CMK (cell line): ENCODE measurements around the gene UNKL.
"Not testable (repeated sequence)": the region's sequence is repeated elsewhere in the genome, so short reads cannot be mapped to it uniquely, and the experiment has no call there.

ENCODE experiments used
- DNase-seq: peaks from one replicate; pipeline ENCODE4 v3.0.0-alpha.2; 2010; ENCODE audit warnings: low read depth

UNKL gene

DNA sequence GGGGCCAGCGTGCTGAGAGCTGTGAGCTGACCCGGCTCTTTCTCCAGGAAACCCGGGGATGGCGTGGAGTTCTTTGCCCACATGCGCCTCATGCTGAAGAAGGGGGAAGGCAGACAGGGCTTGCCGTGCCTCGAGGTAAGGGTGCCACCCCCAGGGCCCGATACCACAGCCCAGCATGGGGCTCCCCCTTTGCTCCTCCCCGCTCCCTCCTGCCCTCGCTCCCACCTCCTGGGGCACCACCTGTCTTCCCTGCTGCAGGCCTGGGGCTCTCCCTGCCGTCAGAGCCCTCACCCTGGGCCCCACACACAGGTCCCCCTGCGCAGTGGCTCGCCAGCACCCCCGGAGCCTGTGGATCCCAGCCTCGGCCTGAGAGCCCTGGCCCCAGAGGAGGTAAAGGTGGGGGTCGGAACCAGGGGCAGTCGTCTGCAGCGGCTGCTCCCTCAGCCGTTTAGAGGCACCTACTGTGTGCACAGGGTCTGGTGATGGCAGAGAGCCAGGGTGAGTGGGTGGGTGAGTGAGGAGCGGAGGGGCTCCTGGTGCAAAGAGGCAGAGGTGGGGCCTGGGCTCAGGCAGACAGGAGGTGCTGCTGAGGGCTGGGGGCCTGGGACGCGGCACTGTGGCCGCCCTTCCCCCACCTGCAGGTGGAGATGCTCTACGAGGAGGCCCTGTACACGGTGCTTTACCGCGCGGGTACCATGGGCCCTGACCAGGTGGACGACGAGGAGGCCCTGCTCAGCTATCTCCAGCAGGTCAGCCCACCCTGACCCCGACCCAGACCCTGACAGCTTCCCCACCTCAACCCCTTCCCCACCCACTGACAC, 75.4 kb downstream of the UNKL start:
- DNase-seq = no peak

DNA sequence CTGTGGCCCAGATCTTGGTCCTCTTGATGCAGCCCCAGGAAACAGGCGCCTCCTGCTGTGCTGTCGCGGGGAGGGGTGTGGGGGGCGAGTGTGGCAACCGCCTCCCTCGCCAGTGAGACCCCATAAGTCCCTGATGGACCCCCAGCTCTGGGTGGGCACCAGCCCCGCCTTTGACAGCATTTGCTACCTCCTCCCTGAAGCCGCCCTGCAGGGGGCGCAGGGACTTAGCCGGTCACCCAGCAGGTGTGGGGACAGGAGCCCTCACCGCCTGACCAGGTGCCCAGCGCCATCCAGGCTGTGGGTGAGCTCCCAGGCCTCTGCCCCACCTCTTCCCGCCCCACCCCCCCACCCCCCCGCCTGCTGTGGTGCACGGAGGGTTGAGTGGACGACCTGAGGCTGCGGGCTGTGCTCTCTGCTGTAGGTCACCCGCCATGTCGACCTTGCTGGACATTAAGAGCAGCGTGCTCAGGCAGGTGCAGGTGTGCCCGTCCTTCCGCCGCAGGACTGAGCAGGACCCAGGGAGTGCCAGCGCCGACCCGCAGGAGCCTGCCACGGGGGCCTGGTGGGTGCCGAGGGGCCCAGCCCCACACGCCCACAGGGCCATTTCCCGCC, 76.3 kb downstream of the UNKL start:
- no peak for DNase-seq

DNA sequence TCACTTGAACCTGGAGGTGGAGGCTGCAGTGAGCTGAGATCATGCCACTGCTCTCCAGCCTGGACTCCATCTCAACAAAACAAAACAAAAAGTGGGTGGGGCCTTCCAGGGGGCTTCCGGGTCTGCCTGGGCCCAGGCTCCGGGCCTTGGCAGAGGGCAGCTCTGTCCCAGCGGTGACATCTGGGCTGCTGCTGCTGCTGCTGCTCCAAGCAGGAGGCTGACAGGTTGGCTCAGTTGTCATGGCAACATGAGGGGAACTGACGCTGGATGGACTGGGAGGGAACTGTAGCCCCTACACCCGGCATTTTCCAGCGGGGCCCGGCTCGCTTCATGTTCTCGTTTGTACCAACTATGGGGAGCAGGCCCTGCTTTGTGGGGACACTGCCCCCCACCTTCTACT, 77.0 kb downstream of the UNKL start:
- DNase-seq = no peak

DNA sequence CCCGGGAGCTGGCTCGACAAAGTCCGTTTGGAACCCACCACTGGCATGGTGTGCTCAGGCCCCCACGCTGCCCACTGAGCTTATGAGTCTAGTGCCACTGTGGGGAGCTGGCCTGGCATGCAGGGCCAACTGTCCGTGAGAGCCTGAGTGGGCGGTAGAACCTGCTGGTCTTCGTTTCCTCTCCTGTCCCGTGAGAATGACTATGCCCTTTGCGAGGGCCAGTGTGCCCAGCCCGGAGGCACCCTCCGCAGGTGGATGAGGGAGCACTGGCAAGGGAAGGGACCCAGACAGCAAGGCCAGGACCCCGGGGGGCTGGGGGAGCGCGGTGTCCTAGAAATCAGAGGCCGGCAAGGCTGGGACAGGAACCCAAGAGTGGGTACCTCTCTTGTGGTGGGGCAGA, 77.9 kb downstream of the UNKL start:
- no peak for DNase-seq

DNA sequence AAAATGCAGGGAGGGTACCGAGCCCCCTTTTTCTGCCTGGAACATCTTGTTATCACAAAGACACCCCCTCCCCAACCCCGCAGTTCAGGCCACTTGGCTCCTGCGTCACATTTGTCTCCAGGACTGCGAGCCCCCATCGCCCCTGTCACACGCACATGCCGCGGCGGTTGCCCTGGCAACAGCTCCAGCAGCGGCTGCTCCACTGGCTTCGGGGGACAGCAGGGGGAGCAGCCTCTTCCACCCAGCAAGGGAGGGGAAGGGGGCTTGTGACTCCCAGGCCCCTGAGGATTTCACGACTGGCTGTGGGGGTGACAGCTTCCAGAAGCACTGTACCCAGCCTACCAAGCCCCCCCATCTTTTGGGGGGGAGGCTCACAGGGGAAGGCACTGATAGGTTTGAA, 78.5 kb downstream of the UNKL start:
- DNase-seq = no peak

DNA sequence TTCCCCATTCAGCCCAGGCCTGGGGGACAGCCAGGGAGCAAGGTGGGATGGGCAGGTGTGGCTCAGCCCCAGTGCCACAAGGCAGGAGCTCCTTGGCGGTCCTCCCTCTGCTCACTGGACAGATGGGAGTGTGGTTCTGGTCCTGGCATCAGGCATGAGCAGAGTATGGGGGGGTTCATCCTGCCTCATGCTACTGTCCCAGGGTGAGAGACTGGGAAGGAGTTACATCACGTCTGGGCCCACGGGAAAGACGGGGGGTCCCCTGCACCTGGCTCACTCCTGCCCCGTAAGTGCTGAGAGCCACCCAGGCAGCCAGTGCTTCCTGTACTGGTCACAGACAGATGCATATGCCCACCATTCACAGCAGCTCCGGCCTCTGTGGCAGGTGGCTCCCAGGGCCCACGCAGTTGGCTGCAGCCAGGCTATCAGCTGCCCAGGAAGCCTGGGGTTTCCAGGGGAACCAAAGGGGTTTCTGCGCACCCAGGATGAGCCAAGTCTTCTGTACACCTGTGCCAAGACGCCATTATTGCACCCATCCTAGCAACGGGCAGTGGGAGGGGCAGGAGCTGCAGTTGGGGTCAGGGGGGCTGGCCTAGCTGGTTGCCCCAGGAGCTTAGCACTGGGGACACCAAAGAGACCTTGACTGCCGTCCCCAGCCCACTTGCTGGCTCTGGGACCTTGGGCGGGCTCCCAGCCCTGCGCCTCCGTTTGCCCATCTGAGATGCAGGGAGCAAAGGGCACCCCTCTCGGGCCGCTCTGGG, 79.1 kb downstream of the UNKL start:
- no peak for DNase-seq

DNA sequence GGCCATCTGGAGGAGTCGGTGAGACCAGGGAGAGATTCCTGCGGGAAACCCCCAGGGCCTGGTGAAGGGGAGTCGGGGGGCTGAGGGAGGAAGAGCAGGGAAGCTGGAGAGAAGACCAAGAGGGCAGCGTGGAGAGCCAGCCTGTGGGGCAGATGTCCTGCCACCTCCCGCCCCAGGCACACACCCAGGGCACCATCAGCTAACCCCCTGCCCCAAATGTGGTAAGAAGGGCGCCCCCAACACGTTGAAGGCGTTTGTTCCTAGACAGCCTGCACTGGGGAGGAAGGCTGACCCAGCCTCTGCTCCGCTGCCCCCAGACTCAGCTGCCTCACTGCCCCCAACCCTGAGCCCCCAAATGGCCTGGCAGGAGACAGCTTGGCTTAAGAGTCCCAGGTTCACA, 79.8 kb downstream of the UNKL start:
- no peak for DNase-seq

DNA sequence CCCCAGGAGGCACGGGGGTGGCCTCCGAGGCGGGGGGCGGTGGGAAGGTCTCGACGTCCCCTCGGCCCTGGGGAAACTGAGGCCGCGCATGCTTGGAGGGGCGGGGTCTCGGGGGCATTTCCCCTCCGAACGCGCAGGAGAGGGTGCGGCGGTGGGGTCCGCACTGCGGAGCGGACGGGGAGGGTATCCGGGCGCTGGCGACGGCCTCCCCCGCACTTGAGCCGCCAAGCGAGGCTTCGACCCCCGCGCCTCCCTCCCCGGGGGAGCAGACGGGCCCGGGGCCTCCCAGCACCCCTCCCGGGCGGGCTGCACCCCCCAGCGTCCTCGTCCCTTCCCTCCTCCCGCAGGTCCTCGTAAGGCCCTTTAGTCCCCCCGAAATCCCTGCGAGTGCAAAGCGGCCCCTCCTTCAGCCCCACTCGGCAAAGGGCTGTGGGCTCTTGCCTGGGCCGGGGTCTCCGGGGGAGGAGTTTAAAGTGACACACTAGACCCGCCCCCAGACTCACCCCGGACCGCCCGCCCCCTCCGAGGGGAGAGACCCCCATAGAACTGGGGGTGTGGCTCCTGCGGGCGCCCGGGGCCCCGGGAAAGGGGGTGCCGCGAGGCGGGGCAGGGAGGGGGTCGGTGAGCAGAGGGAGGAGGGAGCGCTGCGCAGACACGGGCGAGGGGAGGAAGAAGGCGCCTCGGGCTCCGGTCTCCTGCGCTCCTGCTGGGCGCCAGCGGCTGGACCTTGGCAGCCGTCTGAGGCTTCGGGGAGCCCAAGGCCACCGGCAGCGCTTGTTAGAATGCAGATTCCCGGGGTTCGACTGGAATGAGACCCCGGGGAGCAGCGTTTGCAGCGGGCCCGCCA, 80.4 kb downstream of the UNKL start:
- no peak for DNase-seq

DNA sequence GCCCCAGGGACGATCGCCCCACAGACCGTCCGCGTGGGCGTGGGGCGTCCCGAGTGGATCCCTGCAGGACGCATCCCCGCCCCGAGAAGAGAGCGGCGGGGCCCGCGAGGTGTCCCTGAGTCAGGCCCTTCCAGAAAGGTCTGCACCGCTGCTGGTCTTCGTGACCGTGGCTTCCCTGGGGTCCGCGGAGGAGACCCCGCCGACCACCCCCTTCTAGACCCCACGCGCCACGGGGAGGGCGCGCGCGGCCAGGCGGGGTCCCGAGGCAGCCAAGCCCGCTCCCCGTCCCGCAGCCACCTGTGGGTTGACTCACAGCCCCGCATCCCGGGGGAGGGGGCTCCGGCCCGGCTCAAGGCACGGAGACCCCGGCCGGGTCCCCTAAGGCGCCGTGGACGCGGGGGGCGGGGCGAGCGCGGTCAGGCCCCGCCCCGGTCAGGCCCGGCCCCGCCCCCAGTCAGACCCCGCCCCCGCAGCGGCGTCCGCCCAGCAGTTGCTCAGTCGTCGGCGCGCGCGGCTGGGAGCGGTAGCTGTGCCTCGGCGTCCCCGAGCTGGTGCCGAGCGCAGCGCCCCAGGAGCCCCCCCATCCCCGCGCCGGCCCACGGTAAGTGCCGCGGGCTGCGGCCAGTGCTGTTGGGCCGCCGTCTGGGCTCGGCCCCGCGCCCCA, 81.2 kb downstream of the UNKL start, which contains the start of gene BAIAP3:
Gene BAIAP3, plus strand, starts transcription at position 497 of the 664 bp plus-strand sequence. CDS start 4,905 bp downstream, outside the sequence.
- DNase-seq = no peak

DNA sequence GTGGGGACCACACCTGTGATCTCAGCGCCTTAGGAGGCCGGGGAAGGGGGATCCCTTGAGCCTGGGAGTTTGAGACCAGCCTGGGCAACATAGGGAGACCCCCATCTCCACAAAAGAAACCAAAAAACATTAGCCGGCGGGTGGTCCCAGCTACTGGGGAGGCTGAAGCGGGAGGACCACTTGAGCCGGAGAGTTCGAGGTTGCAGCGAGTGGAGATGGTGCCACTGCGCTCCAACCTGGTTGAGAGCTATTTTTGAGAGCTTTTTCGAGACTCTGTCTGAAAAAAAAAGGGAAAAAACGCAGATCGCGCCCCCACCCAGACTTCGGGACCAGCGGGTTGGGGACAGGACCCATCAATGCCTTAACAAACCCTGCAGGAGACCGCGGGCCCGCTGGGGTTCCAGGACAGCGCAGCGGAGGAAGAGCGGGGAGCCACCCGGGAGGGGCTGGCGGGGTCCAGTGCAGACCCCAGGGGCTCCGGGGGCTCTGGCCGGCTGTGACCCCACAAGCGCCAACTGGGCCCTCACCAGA, 81.8 kb downstream of the UNKL start:
- DNase-seq = no peak

DNA sequence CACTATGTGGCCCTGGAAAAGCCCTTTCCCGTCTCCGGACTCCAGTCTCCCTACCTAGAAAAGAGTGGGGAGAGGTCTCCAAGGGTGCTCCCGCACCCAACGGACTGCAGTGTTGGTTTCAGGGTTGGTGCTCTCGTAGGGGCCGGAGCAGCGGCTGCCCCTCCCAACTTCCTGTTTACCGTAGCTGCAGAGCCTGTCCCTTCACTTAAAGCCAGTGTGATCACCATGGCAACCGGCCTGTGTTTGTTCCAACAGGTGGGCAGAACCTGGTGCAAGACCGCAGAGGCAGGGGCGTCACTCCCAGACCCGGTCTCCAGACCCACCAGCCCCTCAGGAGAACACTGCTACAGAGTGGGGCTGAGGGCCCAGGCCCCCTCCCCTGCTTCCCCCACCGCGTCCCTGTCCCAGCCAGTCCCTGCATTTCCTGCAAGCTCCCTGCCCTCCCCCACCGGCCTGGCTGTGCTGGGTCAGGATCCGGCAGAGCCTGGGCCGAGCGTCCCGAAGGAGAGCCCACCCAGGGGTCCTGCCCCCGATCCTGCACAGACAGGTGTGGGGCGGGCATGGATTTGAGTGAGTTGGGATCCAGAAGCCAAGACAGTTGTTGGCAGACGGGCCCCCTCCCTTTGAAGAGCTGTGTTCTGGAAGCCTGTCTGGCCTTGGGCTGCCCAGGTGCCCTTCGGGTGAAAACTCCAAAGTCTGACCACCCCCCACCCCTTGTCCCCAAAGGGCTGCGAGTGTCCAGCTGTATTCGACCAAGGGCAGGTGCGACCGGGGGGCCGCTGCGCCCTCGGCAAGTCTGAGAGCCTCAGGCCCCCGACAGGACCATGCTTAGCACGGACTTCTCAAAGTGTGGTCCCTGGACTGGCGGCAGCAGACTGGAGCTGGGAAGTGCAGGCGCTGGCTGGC, 82.5 kb downstream of the UNKL start:
- no peak for DNase-seq

DNA sequence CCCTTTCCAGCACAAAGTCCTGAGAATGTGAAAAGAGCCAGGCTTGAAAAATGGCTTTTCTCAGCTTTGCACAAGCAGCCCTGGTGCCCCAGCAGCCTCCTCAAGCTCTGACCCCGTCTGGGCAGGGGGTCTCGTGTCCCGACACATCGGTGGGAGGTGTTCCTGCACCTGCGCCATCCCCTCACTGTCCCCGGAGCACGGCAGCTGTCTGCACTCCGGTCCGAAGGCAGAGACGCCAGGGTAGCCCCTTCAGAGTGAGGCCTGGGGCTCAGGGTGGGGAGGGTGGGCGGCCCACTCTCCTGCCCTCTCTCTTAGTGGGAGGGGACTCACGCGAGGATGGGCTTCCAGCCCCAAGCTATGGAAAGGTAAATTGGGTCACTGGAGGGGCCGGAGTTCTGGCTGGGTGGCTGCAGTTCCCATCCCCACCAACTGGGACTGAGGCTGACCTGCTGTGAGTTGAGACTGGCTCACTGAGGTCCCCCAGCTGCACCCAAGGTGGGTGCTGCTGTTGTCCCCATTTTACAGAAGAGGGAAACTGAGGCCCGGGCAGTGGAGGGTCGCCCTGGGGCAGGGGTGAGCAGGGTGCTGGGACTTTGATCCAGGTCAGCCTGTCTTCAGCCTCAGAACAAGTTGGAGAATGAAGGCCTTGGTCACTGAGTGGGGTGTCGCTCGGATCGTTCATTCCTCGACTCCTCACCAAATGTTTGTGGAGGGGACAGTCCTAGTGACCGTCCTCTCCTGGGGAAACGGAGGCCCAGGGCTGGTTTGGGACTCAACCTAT, 83.4 kb downstream of the UNKL start:
- DNase-seq = no peak

DNA sequence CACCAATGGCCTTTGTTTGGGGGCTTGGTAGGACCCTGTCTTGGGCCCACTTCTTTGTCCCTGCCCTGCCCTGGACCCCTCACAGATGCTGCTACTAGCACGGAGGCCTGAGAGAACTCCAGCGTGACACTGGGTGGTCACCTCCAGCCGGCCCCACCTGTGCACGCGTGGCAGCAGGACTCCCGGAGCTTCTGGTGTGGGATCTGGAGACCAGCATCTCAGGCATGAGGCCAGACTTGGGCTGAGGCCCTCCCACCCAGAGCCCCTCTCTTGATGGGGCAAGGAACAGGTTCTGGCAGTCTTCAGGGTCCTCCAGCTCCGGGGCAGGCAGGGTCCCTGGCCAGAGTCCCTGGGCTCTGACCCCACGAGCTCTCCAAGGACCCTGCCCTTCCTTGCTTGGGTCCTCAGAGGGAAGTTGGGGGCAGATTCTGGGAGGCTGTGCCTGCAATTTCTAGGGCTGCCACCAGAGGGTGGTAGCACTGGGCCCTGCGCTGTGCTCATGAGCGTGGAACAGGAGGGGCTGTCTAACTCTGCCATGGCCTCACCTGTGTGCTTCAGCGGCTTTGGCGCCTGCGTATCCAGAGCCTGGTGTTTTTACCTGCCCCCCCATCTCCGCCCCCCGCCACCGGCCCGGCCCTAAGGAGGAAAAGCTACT, 84.1 kb downstream of the UNKL start:
- DNase-seq = no peak

DNA sequence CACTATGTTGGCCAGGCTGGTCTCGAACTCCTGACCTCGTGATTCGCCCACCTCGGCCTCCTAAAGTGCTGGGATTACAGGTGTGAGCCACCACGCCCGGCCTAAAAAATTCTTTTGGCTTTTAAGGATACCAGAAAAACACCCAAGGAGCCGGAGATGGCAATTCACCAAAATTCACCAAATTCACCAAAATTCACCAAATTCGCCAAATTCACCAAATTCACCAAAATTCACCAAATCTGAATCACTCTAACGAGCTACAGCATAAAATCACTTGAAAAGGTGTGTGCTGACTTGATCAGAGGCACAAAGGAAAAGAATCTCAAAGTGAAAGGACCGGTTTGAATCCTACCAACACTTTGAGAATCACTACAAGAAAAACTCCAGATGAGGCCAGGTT, 85.5 kb downstream of the UNKL start:
- not testable (repeated sequence) for DNase-seq

DNA sequence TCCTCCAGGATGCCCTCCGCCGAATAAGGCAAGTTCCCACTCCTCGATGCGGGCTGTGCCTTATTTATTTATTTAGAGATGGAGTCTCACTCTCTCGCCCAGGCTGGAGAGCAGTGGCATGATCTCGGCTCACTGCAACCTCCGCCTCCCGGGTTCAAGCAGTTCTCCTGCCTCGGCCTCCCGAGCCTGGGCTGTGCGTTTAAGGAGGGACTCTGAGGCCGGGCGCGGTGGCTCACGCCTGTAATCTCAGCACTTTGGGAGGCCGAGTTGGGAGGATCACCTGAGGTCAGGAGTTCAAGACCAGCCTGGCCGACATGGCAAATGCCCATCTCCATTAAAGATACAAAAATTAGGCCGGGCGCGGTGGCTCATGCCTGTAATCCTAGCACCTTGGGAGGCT, 86.4 kb downstream of the UNKL start:
- not testable (repeated sequence) for DNase-seq

DNA sequence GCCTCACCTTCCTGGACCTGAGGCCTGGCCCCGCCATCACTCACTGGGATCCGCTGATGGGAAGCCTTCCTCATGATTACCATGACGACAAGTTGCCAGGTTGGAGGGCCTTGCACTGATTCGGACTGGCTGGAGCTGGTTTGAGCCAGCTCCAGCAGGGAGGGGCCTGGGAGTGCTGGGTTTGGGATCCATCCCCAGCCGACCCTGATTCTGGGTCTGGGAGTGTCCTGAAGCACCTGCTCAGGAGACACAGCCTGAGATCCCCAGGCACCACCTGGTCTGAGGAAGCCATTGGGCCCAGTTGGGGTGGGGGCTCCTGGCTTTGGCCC, 86.9 kb downstream of the UNKL start:
- DNase-seq = no peak

DNA sequence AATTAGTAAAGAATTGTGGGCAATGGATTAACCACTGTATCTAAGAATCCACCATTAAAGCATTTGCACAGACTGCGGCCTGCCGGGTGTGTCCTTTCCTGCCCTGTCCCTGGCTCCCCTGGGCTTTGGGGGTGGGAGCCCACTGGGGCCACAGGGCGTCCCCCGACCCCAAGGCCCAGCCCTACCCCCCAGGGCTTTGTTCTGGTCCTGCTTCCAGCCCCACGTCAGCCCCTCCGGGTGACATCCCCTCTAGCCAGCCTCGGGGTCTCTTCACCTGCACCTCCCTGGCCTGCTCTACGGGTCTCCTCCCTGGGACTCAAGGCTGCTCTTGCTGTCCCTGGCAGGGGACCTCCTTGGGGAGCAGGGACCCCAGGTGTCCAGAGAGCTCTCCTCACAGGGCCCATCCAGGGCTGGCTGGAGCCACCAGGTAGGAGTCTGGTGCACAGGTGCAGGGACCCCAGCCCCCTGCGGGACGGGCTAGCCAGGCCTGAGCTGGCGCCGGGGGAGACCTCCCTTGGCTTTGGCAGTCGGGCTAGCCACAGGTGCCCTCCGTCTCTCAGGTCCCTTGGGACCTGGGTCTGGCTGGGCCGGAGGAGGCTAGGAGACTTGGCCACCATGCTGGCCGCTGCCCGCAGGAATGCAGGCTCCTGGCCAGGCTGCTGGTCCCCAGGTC, 87.4 kb downstream of the UNKL start:
- no peak for DNase-seq

DNA sequence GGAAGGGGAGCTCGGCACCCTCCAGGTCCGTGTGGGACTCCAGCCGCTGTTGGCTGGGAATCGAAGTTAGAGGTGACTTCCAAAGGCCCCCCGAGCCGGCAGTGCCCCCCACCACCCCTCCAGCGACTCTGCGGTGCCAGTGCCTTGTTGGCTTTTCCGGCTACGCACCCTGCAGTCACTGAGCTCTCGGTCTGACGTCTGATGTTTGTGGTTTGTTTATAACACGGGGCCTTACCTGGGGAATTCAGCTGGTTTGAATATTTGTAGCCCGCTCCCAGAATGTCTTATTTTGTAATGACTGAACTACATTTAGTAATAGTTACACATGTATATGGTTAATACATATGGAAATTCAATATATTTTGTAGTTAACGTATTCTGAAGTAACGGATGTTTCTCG, 88.1 kb downstream of the UNKL start:
- DNase-seq = no peak
